Measurements from ENCODE around the gene KCNA10.
A peak's percentile ranks its signal among the peaks of the same experiment; 100 is the strongest.

The KCNA10 gene

GRCh38 chr1:110477041-110477440 is 41.9 kb downstream of the KCNA10 start:
- peak; percentile 89 for DNase-seq (ENCODE audit: low spot score)

GRCh38 chr1:110476028-110476765 is 42.8 kb downstream of the KCNA10 start:
- DNase-seq (ENCODE audit: low spot score) = no peak

DNA sequence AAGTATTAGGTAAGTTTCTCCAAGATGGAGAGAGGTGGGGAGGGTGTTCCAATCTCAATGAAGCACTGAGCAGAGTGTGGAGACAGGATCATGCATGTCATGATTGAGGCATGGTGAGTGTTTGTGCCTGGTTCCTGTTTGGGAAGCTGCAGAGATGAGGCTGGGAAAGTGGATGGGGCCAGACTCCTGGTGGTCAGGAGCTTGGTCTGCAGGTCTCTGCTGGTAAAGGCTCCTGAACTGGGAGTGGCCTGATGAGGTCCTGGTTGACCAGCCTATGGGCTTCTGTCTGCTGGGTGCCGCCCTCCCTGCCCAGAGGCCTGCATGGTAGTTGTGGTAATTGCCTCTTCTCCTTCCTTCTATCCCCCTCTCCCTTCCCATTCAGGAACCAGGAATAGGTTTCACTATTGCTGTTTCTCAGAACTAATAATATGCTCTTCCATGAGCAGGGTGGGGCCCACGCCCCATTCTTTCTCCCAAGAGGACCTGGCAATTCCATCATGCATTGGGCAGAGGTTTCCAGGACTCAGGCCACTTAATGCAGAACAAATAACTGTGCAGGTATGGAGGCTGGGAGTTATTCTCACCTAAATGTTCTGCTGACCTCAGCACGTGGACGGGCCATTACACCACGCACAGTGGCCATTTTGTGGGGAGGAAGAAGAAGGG is 43.5 kb downstream of the KCNA10 start:
- no peak for DNase-seq (ENCODE audit: low spot score)

- DNase-seq (ENCODE audit: low spot score) = no peak
Observed at GRCh38 chr1:110474444-110474843, 44.5 kb downstream of the KCNA10 start.

GRCh38 chr1:110472546-110472945 is 46.4 kb downstream of the KCNA10 start:
- DNase-seq (ENCODE audit: low spot score) = no peak

DNA sequence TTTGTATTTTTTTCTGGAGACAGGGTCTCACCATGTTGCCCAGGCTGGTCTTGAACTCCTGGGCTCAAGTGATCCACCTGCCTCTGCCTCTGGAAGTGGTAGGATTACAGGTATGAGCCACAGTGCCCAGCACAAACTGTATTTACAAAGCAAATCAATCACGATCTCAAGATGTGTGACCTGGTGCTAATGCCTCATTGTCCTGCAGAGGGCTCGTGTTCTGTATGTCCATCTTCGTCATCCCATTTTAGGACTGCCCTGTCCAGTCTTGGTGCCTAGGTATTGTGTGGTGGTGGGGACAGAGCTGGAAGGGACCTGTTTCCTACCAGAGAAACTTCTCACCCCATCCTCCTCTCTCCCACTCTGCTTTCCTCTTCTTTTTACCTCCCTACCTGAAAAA is 47.8 kb downstream of the KCNA10 start:
- DNase-seq (ENCODE audit: low spot score) = no peak

Measured in kidney tubule cell (primary cell).